HG03097 (cell line): ENCODE measurements around the gene TMEM183A.
"Not testable (repeated sequence)": the region's sequence is repeated elsewhere in the genome, so short reads cannot be mapped to it uniquely, and the experiment has no call there.

Experiments used
- ATAC-seq: cut with Tn5 transposase; IDR thresholded peaks from one replicate; pipeline ENCODE4 v1.9.1; 2021; ENCODE audit not compliant: unreplicated experiment, low FRiP score

TMEM183A gene

GRCh38 chr1:203006948-203007871, at the start of gene TMEM183A:
TMEM183A (plus strand) TSS chr1:203007374; CDS start chr1:203007466, 92 bp downstream.
- ATAC-seq = peak; percentile 93

- ATAC-seq = peak; percentile 89
Observed at GRCh38 chr1:202957733-202958543, 49.2 kb upstream of the TMEM183A start, which contains the start of gene ADIPOR1. ADIPOR1 (minus strand) TSS chr1:202958312; CDS start chr1:202951070, 7,242 bp downstream.

- ATAC-seq = no peak
Observed at GRCh38 chr1:202958544-202959275, 48.5 kb upstream of the TMEM183A start.

GRCh38 chr1:202959276-202959620, 47.9 kb upstream of the TMEM183A start:
- no peak for ATAC-seq

- ATAC-seq = no peak
Observed at GRCh38 chr1:202961220-202961880, 45.8 kb upstream of the TMEM183A start.

GRCh38 chr1:202964791-202965410, 42.3 kb upstream of the TMEM183A start:
- ATAC-seq = no peak

- ATAC-seq = no peak
Observed at GRCh38 chr1:202965422-202965821, 41.8 kb upstream of the TMEM183A start.

- ATAC-seq = no peak
Observed at GRCh38 chr1:202966006-202966898, 40.9 kb upstream of the TMEM183A start.

GRCh38 chr1:202967684-202968281, 39.4 kb upstream of the TMEM183A start:
- no peak for ATAC-seq

- no peak for ATAC-seq
Observed at GRCh38 chr1:202968351-202968750, 38.8 kb upstream of the TMEM183A start.

- no peak for ATAC-seq
Observed at GRCh38 chr1:202968895-202969295, 38.3 kb upstream of the TMEM183A start.

GRCh38 chr1:202972046-202972445, 35.1 kb upstream of the TMEM183A start:
- ATAC-seq = no peak

GRCh38 chr1:202974856-202975255, 32.3 kb upstream of the TMEM183A start:
- no peak for ATAC-seq

- ATAC-seq = no peak
Observed at GRCh38 chr1:202976633-202977032, 30.5 kb upstream of the TMEM183A start.

- no peak for ATAC-seq
Observed at GRCh38 chr1:202979459-202979858, 27.7 kb upstream of the TMEM183A start.

GRCh38 chr1:202981939-202982338, 25.2 kb upstream of the TMEM183A start:
- ATAC-seq = no peak

- ATAC-seq = no peak
Observed at GRCh38 chr1:202982715-202983430, 24.3 kb upstream of the TMEM183A start.

- not testable (repeated sequence) for ATAC-seq
Observed at GRCh38 chr1:202986120-202986519, 21.1 kb upstream of the TMEM183A start.
